WERI-Rb-1 (cell line): ENCODE results near the gene GPAT3.

Source experiments
- DNase-seq: peaks from one replicate; pipeline ENCODE4 v3.0.0-alpha.2; 2020
- H3K27ac ChIP-seq: fragments of 250-450 bp; sonication (Bioruptor Pico); 2 replicates; pipeline ENCODE4 v1.5.1; 2020; ENCODE audit warnings: mild to moderate bottlenecking, moderate library complexity
- H3K27me3 ChIP-seq: fragments of 250-450 bp; sonication (Bioruptor Pico); 2 replicates; pipeline ENCODE4 v1.5.1; 2021; ENCODE audit warnings: mild to moderate bottlenecking, low read depth, moderate library complexity; ENCODE audit not compliant: insufficient read depth, severe bottlenecking
- H3K36me3 ChIP-seq: fragments of 250-450 bp; sonication (Bioruptor Pico); 2 replicates; pipeline ENCODE4 v1.5.1; 2020; ENCODE audit warnings: mild to moderate bottlenecking, moderate library complexity
- H3K4me3 ChIP-seq: 2 replicates; pipeline ENCODE4 v1.5.1; 2011; ENCODE audit warnings: low read depth, mild to moderate bottlenecking, control low read depth, low read length
- H3K9me3 ChIP-seq: fragments of 250-450 bp; sonication (Bioruptor Pico); 2 replicates; pipeline ENCODE4 v1.5.1; 2021; ENCODE audit warnings: mild to moderate bottlenecking, moderate library complexity; ENCODE audit not compliant: severe bottlenecking
- CTCF ChIP-seq: IDR thresholded peaks from 2 replicates; pipeline ENCODE4 v1.5.1; 2011; ENCODE audit warnings: low read depth, mild to moderate bottlenecking, control low read depth, inconsistent platforms, low read length

Gene GPAT3

GRCh38 chr4:83556006-83556707 lies 20.2 kb downstream of the GPAT3 start:
- no peak for TF ChIP-seq CTCF
- no peak for DNase-seq
- Histone ChIP-seq H3K9me3 (no peaks in the 10 kb centered on the region), H3K4me3 (no peak overlapping the region), H3K27ac (no peak overlapping the region), H3K27me3 (no peaks in the 10 kb centered on the region), H3K36me3 (no peaks in the 10 kb centered on the region)

GRCh38 chr4:83556816-83557215 lies 20.9 kb downstream of the GPAT3 start:
- H3K9me3 ChIP-seq, result no peaks in the 10 kb centered on the region
- no peak for DNase-seq

GRCh38 chr4:83558059-83558653 lies 22.2 kb downstream of the GPAT3 start:
- Histone ChIP-seq H3K27me3 (no peaks in the 10 kb centered on the region), H3K27ac (no peak overlapping the region), H3K36me3 (no peaks in the 10 kb centered on the region), H3K4me3 (no peak overlapping the region), H3K9me3 (no peaks in the 10 kb centered on the region)
- TF ChIP-seq CTCF, result no peak
- no peak for DNase-seq

More at GRCh38 chr4:83556816-83557215, 20.9 kb downstream of the GPAT3 start:
- TF ChIP-seq CTCF, result no peak
- Histone ChIP-seq H3K27me3 (no peaks in the 10 kb centered on the region), H3K27ac (no peak overlapping the region), H3K36me3 (no peaks in the 10 kb centered on the region), H3K4me3 (no peak overlapping the region)

- no peaks in the 10 kb centered on the region for H3K27me3 ChIP-seq
- no peaks in the 10 kb centered on the region for H3K9me3 ChIP-seq
- H3K4me3 ChIP-seq, result no peak overlapping the region
- no peak overlapping the region for H3K27ac ChIP-seq
- no peak for DNase-seq
- no peaks in the 10 kb centered on the region for H3K36me3 ChIP-seq
- TF ChIP-seq CTCF, result no peak
These were observed 22.8 kb downstream of the GPAT3 start for GRCh38 chr4:83558680-83559079.

GRCh38 chr4:83560523-83560922 lies 24.6 kb downstream of the GPAT3 start:
- Histone ChIP-seq H3K27ac (no peak overlapping the region), H3K27me3 (no peaks in the 10 kb centered on the region), H3K4me3 (no peak overlapping the region), H3K9me3 (no peaks in the 10 kb centered on the region), H3K36me3 (no peaks in the 10 kb centered on the region)
- TF ChIP-seq CTCF, result no peak
- DNase-seq, result no peak
